PFSK-1 (cell line): ENCODE measurements around the gene SFI1.

ENCODE experiments used
- FOXP2 ChIP-seq: optimal IDR thresholded peaks from 2 replicates; pipeline ENCODE3; 2011; ENCODE audit warnings: borderline replicate concordance, control low read depth, inconsistent platforms; ENCODE audit not compliant: insufficient read depth; ENCODE audit errors: extremely low read length, extremely low read depth
- POLR2AphosphoS5 ChIP-seq: IDR thresholded peaks from 2 replicates; pipeline ENCODE4 v1.6.1; 2012; ENCODE audit warnings: low read depth, mild to moderate bottlenecking, control low read depth, low read length, moderate library complexity
- REST ChIP-seq, 2 experiments: IDR thresholded peaks; 2 replicates each; pipeline versions ENCODE4 v1.6.1 to v1.8.0; 2011 to 2012; ENCODE audit warnings: low read depth in 2 of 2, low read length in 2 of 2, control low read depth in 1 of 2, inconsistent platforms in 1 of 2, mild to moderate bottlenecking in 1 of 2, moderate library complexity in 1 of 2; ENCODE audit not compliant: insufficient read depth in 1 of 2
- SIN3A ChIP-seq: IDR thresholded peaks from 2 replicates; pipeline ENCODE4 v1.6.1; 2012; ENCODE audit warnings: mild to moderate bottlenecking, low read length, moderate library complexity, borderline replicate concordance; ENCODE audit not compliant: insufficient read depth
- TAF1 ChIP-seq: IDR thresholded peaks from 2 replicates; pipeline ENCODE4 v1.6.1; 2012; ENCODE audit warnings: low read length, control low read depth, borderline replicate concordance; ENCODE audit not compliant: insufficient read depth

- TF ChIP-seq TAF1 = no peak
- TF ChIP-seq POLR2AphosphoS5 = no peak
- no peak for TF ChIP-seq REST (IDR thresholded peaks at IDR 0.05; ENCODE audit: insufficient read depth in 1 of 2, low read depth in 2 of 2, low read length in 2 of 2)
- no peak for TF ChIP-seq SIN3A
- TF ChIP-seq FOXP2 = no peak
Observed at GRCh38 chr22:31647523-31648320, 151.4 kb downstream of the SFI1 start.
